Liver (tissue), 9 donors: ENCODE results near the gene RSU1. TPM values are rescaled to one million over a fixed set of nuclear protein-coding genes. Genes with fewer than 3 reads are reported as not detected.

Source experiments
- DNase-seq: peaks from one replicate; pipeline ENCODE4 v3.0.0-alpha.2; 2017; ENCODE audit warnings: low spot score
- H3K27ac ChIP-seq, 2 donors: one replicate each; pipeline ENCODE4 v1.7.0; 2013; ENCODE audit warnings: inconsistent platforms in 2 of 2, low read length in 2 of 2, control low read depth in 1 of 2, low read depth in 1 of 2, mild to moderate bottlenecking in 1 of 2
- H3K27me3 ChIP-seq, 4 donors: one replicate each; pipeline versions ENCODE4 v1.6.1 to v1.7.0; 2013; ENCODE audit warnings: low read length in 3 of 4, inconsistent platforms in 1 of 4, mild to moderate bottlenecking in 1 of 4, moderate library complexity in 1 of 4; ENCODE audit not compliant: control insufficient read depth in 4 of 4, insufficient read depth in 4 of 4
- H3K36me3 ChIP-seq, 4 donors: one replicate each; pipeline versions ENCODE4 v1.6.1 to v1.7.0; 2013; ENCODE audit warnings: low read length in 3 of 4, mild to moderate bottlenecking in 3 of 4, low read depth in 1 of 4, moderate library complexity in 1 of 4; ENCODE audit not compliant: control insufficient read depth in 4 of 4, insufficient read depth in 3 of 4
- H3K4me1 ChIP-seq, 4 donors: one replicate each; pipeline versions ENCODE4 v1.6.1 to v1.7.0; 2013; ENCODE audit warnings: low read length in 3 of 4, mild to moderate bottlenecking in 3 of 4, moderate library complexity in 1 of 4; ENCODE audit not compliant: control insufficient read depth in 4 of 4, insufficient read depth in 4 of 4
- H3K4me3 ChIP-seq, 3 donors: one replicate each; pipeline versions ENCODE4 v1.6.1 to v1.7.0; 2013; ENCODE audit warnings: low read length in 3 of 3, control low read depth in 1 of 3, low read depth in 1 of 3, mild to moderate bottlenecking in 1 of 3
- H3K9ac ChIP-seq, 2 donors: one replicate each; pipeline ENCODE4 v1.7.0; 2013; ENCODE audit warnings: low read length in 2 of 2, mild to moderate bottlenecking in 2 of 2, moderate library complexity in 2 of 2, control low read depth in 1 of 2, low read depth in 1 of 2
- H3K9me3 ChIP-seq, 4 donors: one replicate each; pipeline versions ENCODE4 v1.6.1 to v1.7.0; 2013; ENCODE audit warnings: low read length in 3 of 4; ENCODE audit not compliant: control insufficient read depth in 4 of 4
- CTCF ChIP-seq: fragments of 150-350 bp; IDR thresholded peaks from 2 replicates; pipeline ENCODE4 v1.5.1; 2017; ENCODE audit warnings: improper control_type of control experiment, low read depth, low read length; ENCODE audit not compliant: missing input control
- EGR1 ChIP-seq, 2 donors: IDR thresholded peaks; 2 replicates each; pipeline ENCODE4 v1.6.1; 2016 to 2018; ENCODE audit warnings: antibody characterized with exemption in 2 of 2, low read depth in 2 of 2
- FOXA2 ChIP-seq: IDR thresholded peaks from 2 replicates; pipeline ENCODE4 v1.6.1; 2016; ENCODE audit warnings: antibody characterized with exemption
- GABPA ChIP-seq, 2 donors: IDR thresholded peaks in 1 of 2; conservative IDR thresholded peaks in 1 of 2; 2 replicates each; pipeline ENCODE4 v1.6.1; 2016; ENCODE audit warnings: antibody characterized with exemption in 2 of 2, mild to moderate bottlenecking in 1 of 2, moderate library complexity in 1 of 2
- HNF4A ChIP-seq, 2 donors: conservative IDR thresholded peaks; 2 replicates each; pipeline ENCODE4 v1.6.1; 2016; ENCODE audit warnings: antibody characterized with exemption in 2 of 2, mild to moderate bottlenecking in 2 of 2
- HNF4G ChIP-seq: IDR thresholded peaks from 2 replicates; pipeline ENCODE4 v1.6.1; 2016; ENCODE audit warnings: antibody characterized with exemption
- JUND ChIP-seq, 2 donors: IDR thresholded peaks; 2 replicates each; pipeline ENCODE4 v1.6.1; 2016; ENCODE audit warnings: antibody characterized with exemption in 2 of 2
- MAX ChIP-seq: IDR thresholded peaks from 2 replicates; pipeline ENCODE4 v1.6.1; 2016; ENCODE audit warnings: antibody characterized with exemption
- NR2F2 ChIP-seq: IDR thresholded peaks from 2 replicates; pipeline ENCODE4 v1.6.1; 2016; ENCODE audit warnings: antibody characterized with exemption
- RAD21 ChIP-seq, 2 donors: IDR thresholded peaks; 2 replicates each; pipeline ENCODE4 v1.6.1; 2016; ENCODE audit warnings: antibody characterized with exemption in 2 of 2, mild to moderate bottlenecking in 2 of 2
- RXRA ChIP-seq, 2 donors: IDR thresholded peaks; 2 replicates each; pipeline ENCODE4 v1.6.1; 2017 to 2018; ENCODE audit warnings: antibody characterized with exemption in 2 of 2, mild to moderate bottlenecking in 1 of 2
- SP1 ChIP-seq: IDR thresholded peaks from 2 replicates; pipeline ENCODE4 v1.6.1; 2018; ENCODE audit warnings: antibody characterized with exemption, mild to moderate bottlenecking
- YY1 ChIP-seq: IDR thresholded peaks from 2 replicates; pipeline ENCODE4 v1.6.1; 2016; ENCODE audit warnings: antibody characterized with exemption, mild to moderate bottlenecking
- ZBTB33 ChIP-seq: IDR thresholded peaks from 2 replicates; pipeline ENCODE4 v1.6.1; 2016; ENCODE audit warnings: antibody characterized with exemption
- WGBS: extraction: QIAGEN DNeasy Blood & Tissue Kit; methylation state at CpG from one replicate; pipeline ENCODE4 v1.1.7; 2013; 5-methylcytosine and 5-hydroxymethylcytosine counted together
- polyA plus RNA-seq, 2 donors: library from polyadenylated mRNA; stranded (reverse) in 1 of 2; unstranded in 1 of 2; fragments of 200-250 nt in 1 of 2; fragments of >200 nt in 1 of 2; fragmentation: Nextera tagmentation in 1 of 2; extraction: Ambion mirVana in 1 of 2; gene quantifications; one replicate each; pipeline versions ENCODE4 v1.2.1 to v1.2.3, GENCODE V29; 2013 to 2015
- total RNA-seq, 2 donors: library from RNA; depleted of rRNA; stranded (reverse); fragments of >200 nt; gene quantifications; one replicate each; pipeline ENCODE4 v1.2.3, GENCODE V29; 2014
- donor health status: healthy.
- donor health status: healthy.
- donor health status: healthy.
- donor health status: healthy.
- donor health status: healthy.

RSU1 gene
- total and polyA plus RNA-seq, 4 donors, result 19.2 to 38.2 (median 28.0) TPM

GRCh38 chr10:16787361-16787791 lies 29.8 kb downstream of the RSU1 start:
- no peaks in the 10 kb centered on the region for H3K27me3 ChIP-seq
- no peaks in the 10 kb centered on the region for H3K36me3 ChIP-seq
- WGBS, result 94% methylated on average over 12 of the region's 12 CpGs
- H3K9ac ChIP-seq, result no peak overlapping the region
- no peaks in the 10 kb centered on the region for H3K9me3 ChIP-seq
- H3K27ac ChIP-seq, result no peak overlapping the region
- TF ChIP-seq SP1, result no peak
- TF ChIP-seq YY1, result no peak
- TF ChIP-seq JUND (IDR thresholded peaks at IDR 0.05), result no peak
- no peak for TF ChIP-seq RAD21 (IDR thresholded peaks at IDR 0.05)
- no peak for TF ChIP-seq RXRA (IDR thresholded peaks at IDR 0.05)
- TF ChIP-seq HNF4G, result no peak
- TF ChIP-seq MAX, result no peak
- TF ChIP-seq FOXA2, result no peak
- TF ChIP-seq HNF4A (conservative IDR thresholded peaks at IDR 0.05), result no peak
- H3K4me3 ChIP-seq, result no peak overlapping the region
- DNase-seq, result no peak
- H3K4me1 ChIP-seq, result no peaks in the 10 kb centered on the region

- Histone ChIP-seq H3K9me3 (no peaks in the 10 kb centered on the region), H3K27me3 (no peaks in the 10 kb centered on the region), H3K4me3 (no peak overlapping the region), H3K9ac (no peak overlapping the region), H3K27ac (no peak overlapping the region), H3K36me3 (peaks cover 0 to 2% (median 0%) of the 10 kb centered on the region in 4 donors), H3K4me1 (peaks cover 0 to 2% (median 0%) of the 10 kb centered on the region in 4 donors)
- no peak for DNase-seq
- no peak for TF ChIP-seq SP1
- TF ChIP-seq RXRA (IDR thresholded peaks at IDR 0.05), result no peak
- TF ChIP-seq FOXA2, result no peak
- TF ChIP-seq HNF4G, result no peak
- no peak for TF ChIP-seq NR2F2
- TF ChIP-seq MAX, result no peak
- TF ChIP-seq ZBTB33, result no peak
- no peak for TF ChIP-seq YY1
- TF ChIP-seq GABPA (IDR thresholded peaks at IDR 0.05 in 1 of 2, conservative IDR thresholded peaks at IDR 0.05 in 1 of 2), result no peak
- no peak for TF ChIP-seq EGR1 (IDR thresholded peaks at IDR 0.05; ENCODE audit: low read depth in 2 of 2)
- WGBS, result 92% methylated on average over 7 of the region's 7 CpGs
Observed at GRCh38 chr10:16780338-16780880, 36.8 kb downstream of the RSU1 start.

- Histone ChIP-seq H3K4me1 (peaks cover 0 to 2% (median 0%) of the 10 kb centered on the region in 4 donors), H3K9me3 (no peaks in the 10 kb centered on the region), H3K4me3 (no peak overlapping the region), H3K9ac (no peak overlapping the region), H3K27me3 (no peaks in the 10 kb centered on the region), H3K27ac (no peak overlapping the region), H3K36me3 (peaks cover 0 to 2% (median 0%) of the 10 kb centered on the region in 4 donors)
- WGBS, result 82% methylated on average over 6 of the region's 6 CpGs
- TF ChIP-seq CTCF (no peak), EGR1 (IDR thresholded peaks at IDR 0.05; ENCODE audit: low read depth in 2 of 2) (no peak), YY1 (no peak), SP1 (no peak), FOXA2 (no peak)
- no peak for DNase-seq
Observed at GRCh38 chr10:16779384-16779915, 37.8 kb downstream of the RSU1 start.
